Urothelium cell line (cell line): Measurements from ENCODE around the gene NFIA.

Source experiments
- DNase-seq: peaks from one replicate; pipeline ENCODE4 v3.0.0; 2011; ENCODE audit warnings: low spot score, mixed read lengths
- FAIRE-seq: peaks from 2 replicates; lab custom pipeline; 2011; peaks lifted over from hg19 to GRCh38; lab: Jason Lieb, UNC

Gene NFIA

DNA sequence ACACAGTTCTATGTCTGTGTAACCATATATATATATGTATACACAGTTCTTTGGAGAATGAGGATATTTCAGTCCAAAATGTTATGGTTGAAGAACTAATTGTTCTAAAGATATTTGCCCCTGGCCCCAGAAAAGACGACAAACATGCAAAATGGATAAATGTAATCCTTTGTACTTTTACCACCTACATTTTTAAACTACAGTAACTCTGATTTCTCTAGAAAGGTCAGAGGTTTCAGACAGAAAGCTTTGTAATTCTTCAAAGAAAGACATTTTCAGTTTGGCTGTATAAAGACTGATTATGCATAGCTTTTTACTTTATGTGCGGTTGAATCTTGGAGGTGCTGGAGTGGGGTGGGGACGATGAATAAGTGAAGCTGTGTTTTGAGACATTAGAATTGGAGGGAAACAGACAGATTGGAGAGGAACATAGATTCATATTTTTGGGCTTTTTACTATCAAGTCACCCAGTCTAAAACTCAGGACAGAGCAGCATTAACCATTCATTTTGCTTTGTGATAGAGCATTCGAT, 16.6 kb downstream of the NFIA start:
- FAIRE-seq (no peak), DNase-seq (no peak)

DNA sequence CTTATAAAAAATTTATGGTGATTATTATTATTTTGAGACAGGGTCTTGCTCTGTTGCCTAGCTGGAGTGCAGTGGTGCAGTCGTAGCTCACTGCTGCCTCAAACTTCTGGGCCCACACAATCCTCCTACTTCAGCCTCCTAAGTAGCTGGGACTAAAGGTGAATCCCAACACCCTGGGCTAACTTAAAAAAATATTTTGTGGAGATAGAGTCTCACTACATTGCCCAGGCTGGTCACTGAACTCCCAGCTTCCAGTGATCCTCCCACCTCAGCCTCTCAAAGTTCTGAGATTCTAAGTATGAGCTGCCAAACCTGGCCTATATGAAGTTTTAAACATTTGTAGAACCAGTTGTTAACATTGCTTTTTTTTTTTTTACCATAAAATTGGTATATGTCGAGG, 18.2 kb downstream of the NFIA start:
- no peak for FAIRE-seq
- DNase-seq: no peak

GRCh38 chr1:61101536-61101935, 19.2 kb downstream of the NFIA start:
- no peak for FAIRE-seq
- no peak for DNase-seq

DNA sequence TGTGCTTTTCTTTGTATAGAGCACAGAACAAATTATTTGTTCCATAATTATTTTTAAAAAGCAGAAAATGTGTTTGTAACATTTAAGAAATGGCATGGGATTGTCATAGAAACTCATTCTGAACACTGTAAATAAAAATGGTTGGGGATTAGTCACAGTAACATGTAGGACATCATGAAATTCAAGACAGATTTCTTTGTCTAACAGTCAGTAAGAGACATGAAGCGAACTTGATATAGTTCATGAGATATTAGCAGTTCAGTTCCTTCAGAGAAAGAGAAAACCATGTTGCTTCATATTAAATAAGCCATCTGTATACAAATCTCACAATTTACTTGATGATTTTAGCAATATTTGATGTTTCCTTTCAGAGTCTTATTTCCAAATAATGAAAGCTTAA, 19.7 kb downstream of the NFIA start:
- no peak for FAIRE-seq
- DNase-seq: no peak

- FAIRE-seq (no peak), DNase-seq (no peak)
These were observed 20.3 kb downstream of the NFIA start for GRCh38 chr1:61102621-61103020.

DNA sequence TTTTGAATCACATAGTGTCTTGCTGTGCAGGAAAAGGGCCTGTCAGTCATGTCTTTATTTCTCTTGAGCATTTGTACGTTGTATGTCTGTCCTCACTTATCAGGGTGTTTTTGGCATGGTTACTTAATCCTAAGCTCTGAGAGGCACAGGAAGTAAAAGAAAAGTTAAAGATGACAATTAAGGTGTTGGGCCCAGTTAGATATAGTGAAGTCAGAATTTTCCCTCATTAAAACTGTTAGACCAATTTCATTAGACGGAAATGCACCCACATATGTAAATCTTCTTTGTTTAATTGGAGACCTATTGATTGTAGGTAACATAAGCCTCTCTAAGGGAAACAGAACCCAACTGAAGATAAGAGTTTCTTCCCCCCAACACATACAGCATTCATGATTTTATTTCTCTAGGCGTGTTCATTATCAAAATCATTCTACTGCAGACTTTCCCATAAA, 21.9 kb downstream of the NFIA start:
- DNase-seq (no peak), FAIRE-seq (no peak)

- DNase-seq: no peak
- no peak for FAIRE-seq
These were observed 25.3 kb downstream of the NFIA start for GRCh38 chr1:61107638-61108037.

DNA sequence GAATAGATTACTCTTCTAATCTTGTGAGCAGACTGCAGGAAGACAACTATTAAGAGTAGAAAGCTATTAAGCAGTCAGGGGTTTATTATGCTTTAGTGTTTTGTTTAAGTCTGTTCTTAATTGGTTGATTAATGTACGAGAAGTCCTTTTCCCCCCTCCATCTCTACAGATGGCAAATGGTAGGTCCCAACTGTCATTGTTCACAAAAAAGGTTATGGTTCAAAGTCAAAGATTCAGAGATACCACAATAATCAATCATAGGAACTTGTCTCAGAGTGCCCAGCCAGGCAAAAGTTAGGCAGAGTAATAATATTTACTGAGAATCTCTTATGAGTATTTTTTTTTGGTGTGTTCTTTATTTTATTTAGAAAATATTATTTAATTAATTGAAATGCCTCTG, 26.8 kb downstream of the NFIA start:
- FAIRE-seq (no peak), DNase-seq (no peak)

DNA sequence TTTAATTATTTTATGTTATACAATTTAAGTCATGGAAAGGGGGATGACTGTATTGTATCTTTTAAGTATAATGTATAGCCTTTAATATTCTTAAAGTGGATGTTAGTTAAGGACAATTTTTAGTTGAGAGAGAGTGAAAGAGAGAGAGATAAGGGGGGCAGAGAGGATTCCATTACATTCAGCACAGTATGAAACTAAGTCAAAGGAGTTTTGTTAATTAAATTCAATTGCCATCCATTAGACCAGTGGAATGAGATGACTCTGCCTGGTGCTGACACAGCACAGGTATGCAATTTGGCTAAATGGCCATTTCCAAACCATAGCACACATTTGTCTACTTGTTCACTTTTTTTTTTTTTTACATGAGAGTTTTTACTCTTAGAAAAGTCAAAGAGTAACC, 27.5 kb downstream of the NFIA start:
- DNase-seq (no peak), FAIRE-seq (no peak)

DNA sequence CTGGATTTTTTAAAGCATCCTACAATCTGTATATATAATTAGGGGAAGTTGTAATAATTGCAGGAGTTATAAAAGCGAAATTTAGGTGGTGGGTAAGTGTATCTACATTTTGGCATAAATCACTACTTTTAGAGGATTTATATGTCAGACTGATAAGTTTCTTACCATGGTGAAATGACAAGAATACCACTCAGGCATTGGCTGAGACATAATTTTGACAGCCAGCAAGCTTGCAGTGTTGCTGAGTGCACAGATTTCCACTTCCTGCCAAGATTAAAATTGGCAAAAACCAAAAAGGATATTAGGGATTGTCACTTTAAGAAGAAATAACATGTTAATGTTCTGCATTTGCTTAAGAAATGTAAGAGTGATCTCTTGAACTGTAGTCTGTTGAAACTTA, 28.2 kb downstream of the NFIA start:
- no peak for DNase-seq
- FAIRE-seq: no peak

GRCh38 chr1:61111084-61112004, 29.0 kb downstream of the NFIA start:
- FAIRE-seq: no peak
- DNase-seq: no peak

DNA sequence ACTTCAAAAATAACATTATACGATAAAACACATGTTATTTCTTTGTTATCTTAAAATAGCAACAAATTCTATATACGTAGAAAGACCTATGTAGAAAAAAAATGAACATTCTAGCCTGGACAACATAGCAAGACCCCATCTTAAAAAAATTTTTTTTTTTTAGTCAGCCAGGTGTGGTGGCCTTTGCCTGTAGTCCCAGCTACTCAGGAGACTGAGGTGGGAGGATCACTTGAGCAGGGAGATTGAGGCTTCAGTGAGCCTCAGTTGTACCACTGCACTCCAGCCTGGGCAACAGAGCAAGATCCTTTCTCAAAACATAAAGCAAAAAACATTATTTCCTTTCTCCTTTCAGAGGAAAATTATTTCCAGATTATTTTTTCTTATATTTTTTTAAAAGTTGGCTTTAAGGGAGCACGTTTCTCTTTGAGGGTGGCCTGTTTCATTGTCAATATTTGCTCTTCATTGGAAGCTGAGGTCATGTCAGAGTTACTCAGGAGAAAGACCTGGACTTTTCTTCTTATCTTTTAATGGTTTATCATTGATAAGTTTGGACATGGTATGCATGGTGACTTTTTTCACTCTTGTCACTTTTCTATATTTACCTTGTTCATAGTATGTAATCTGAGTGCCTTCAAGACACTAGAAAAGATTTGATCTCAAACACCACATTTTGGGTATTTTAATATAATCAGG, 32.0 kb downstream of the NFIA start:
- no peak for FAIRE-seq
- DNase-seq: no peak

DNA sequence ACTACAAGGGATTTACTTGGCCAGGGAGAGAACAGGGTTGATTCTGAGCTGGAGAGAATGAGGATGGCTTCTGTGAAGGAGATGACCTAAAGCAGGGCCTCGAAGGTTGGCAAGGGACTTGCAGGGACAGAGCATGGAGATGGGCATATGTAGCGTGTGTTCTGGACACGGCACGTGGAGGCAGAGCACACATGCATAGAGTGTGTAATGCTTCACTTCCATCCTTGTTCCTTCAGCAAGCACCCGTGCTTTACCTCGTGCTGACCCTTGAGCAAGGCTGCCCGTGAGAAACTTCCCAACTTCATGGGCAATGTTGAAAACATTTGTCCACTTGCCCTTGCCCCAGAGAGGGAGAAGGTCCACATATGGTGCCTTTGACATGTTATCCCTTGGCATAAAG, 33.1 kb downstream of the NFIA start:
- no peak for FAIRE-seq

GRCh38 chr1:61116421-61116820, 34.1 kb downstream of the NFIA start:
- no peak for FAIRE-seq
- no peak for DNase-seq

More for the DNA sequence above, 33.1 kb downstream of the NFIA start:
- DNase-seq: no peak

DNA sequence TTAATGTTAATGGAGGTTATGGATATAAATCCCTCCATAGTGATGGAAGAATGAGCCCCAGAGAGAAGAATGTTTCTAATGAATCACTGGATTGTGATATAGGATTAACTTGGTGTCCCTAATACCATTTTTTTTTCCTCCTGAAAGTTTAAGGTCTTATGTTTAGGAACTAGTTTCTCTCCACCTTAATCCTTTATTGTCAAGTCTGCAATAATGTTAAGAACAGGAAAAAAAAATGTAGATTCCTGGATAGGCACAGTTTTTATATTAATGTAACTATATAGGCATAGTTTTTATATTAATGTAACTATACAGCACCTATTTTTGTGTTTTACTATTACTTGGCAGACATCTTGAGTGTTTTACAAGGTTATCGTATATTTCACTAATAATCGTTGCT, 34.9 kb downstream of the NFIA start:
- DNase-seq (no peak), FAIRE-seq (no peak)

DNA sequence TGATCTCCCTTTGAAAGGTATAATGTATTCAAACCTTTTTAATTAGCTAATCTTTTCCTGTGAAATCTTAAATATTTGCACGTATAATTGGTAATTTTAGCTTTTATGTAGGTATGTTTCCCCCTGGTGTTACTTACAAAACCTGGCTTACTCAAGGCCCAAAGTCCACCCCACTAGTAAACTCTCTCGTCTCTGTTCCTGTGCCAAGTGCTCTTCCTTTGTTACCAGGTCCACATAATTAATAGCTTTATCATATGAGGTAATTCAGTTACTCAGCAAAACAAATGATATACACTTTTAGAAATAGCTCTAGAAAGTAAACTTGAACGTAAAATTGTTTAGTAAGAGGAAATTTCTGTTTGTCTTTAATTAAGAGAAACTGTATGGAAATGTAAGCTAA, 36.7 kb downstream of the NFIA start:
- FAIRE-seq (no peak), DNase-seq (no peak)

- FAIRE-seq: no peak
These were observed 38.0 kb downstream of the NFIA start for GRCh38 chr1:61120246-61120840.

GRCh38 chr1:61120998-61121397, 38.6 kb downstream of the NFIA start:
- FAIRE-seq: no peak

More at GRCh38 chr1:61120246-61120840, 38.0 kb downstream of the NFIA start:
- DNase-seq: no peak

GRCh38 chr1:61121631-61122030, 39.3 kb downstream of the NFIA start:
- no peak for FAIRE-seq
- no peak for DNase-seq

More at GRCh38 chr1:61120998-61121397, 38.6 kb downstream of the NFIA start:
- no peak for DNase-seq

DNA sequence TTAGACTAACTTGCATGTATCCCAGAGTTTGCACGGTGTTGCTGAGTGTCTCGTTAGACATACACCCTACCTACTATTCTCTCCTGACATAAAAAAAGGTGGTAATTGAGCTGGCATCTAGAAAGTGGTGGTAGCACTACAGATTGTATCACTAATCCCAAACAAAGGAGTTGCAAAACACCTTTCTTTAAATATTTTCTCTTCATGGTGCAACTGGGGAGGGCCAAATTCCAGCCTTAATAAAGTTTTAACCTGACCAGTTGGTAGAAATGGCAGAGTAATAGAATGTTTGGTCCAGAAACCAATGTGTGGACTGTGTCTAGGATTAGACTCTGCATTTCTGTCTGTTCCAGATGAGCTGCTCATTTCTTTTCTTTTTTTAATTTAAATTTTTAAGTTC, 40.0 kb downstream of the NFIA start:
- DNase-seq (no peak), FAIRE-seq (no peak)

DNA sequence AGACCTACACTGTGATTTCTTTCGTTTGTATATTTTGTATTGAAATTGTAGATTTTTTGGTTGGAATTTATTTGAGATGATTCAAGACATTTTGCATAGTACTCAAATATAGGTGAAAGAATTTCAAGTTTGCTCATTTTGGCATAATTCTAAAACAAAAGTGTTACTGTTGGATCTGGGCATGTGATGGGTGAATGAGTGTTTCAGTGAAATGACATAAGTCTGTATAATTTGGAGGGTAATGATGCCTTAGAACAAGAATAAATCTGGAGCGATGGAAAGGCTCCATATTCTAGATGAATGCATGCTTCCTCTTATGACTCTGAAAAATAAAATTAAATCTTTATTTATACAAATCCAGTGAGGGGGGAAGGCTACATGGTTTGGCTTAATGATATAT, 41.0 kb downstream of the NFIA start:
- FAIRE-seq: no peak
- no peak for DNase-seq
